Subcutaneous abdominal adipose tissue (tissue), 5 donors: Measurements from ENCODE around the gene BICC1.

Source experiments
- H3K27ac ChIP-seq: one replicate; pipeline ENCODE4 v1.7.0; 2013; ENCODE audit warnings: low read depth, mild to moderate bottlenecking, inconsistent platforms, low read length, moderate library complexity
- H3K27me3 ChIP-seq, 5 donors: one replicate each; pipeline ENCODE4 v1.7.0; 2013; ENCODE audit warnings: low read length in 5 of 5, inconsistent platforms in 1 of 5; ENCODE audit not compliant: control insufficient read depth in 5 of 5, insufficient read depth in 4 of 5
- H3K36me3 ChIP-seq, 5 donors: one replicate each; pipeline ENCODE4 v1.7.0; 2013; ENCODE audit warnings: low read length in 5 of 5; ENCODE audit not compliant: control insufficient read depth in 5 of 5, insufficient read depth in 5 of 5
- H3K4me1 ChIP-seq, 5 donors: one replicate each; pipeline ENCODE4 v1.7.0; 2013; ENCODE audit warnings: low read length in 5 of 5, mild to moderate bottlenecking in 3 of 5, moderate library complexity in 1 of 5; ENCODE audit not compliant: control insufficient read depth in 5 of 5, insufficient read depth in 5 of 5
- H3K4me3 ChIP-seq, 5 donors: one replicate each; pipeline ENCODE4 v1.7.0; 2013; ENCODE audit warnings: low read length in 5 of 5, low read depth in 1 of 5
- H3K9ac ChIP-seq, 5 donors: one replicate each; pipeline ENCODE4 v1.7.0; 2013; ENCODE audit warnings: low read length in 5 of 5, mild to moderate bottlenecking in 4 of 5, moderate library complexity in 3 of 5
- H3K9me3 ChIP-seq, 5 donors: one replicate each; pipeline ENCODE4 v1.7.0; 2013; ENCODE audit warnings: low read length in 5 of 5; ENCODE audit not compliant: control insufficient read depth in 5 of 5
- donor health status: healthy.
- donor health status: healthy.
- donor health status: healthy.
- donor health status: healthy.
- donor health status: healthy.

The BICC1 gene

DNA sequence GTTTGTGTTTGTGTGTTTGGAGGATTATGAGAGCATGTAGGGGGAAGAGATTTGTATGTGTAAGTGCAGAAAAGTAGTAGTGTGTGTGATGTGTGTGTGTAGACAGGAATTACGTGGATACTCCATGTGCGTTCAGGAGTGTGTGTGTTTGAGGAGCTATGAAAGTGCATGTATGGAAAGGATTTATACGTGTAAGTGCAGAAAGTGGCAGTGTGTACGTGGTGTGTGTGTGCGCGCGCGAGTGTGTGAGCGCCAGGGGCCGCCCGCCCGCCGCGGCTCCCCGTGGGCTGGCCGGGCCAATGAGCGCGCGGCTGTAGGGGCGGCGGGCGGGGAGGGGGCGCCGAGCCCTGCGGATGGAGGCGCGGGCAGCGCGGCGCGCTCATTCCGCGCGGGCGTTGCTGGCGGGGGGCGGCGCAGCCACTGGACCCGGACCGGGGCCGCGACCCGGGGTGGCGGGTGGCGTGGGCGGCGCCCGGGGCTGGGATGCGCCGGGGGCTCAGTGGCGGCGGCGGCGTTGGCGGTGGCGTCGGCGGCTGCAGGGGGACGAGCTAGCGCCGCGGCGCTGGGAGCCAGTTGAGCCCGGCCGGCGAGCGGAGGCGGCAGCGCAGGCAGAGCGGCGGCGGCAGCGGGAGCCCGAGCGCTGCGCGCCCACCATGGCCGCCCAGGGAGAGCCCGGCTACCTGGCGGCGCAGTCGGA, at the start of gene BICC1:
Gene BICC1 (plus strand): TSS at position 382 of the 697 bp plus-strand sequence. CDS start 272 bp downstream, at position 654.
- no peaks in the 10 kb centered on the region for H3K36me3 ChIP-seq
- peak within 1 kb of the TSS; percentile 51 for H3K27ac ChIP-seq
- peaks cover 0 to 16% (median 13%) of the 10 kb centered on the region in 5 donors for H3K27me3 ChIP-seq
- no peaks in the 10 kb centered on the region for H3K9me3 ChIP-seq
- H3K4me3 ChIP-seq = peak within 1 kb of the TSS; percentile 66 to 93 (median 84)
- H3K4me1 ChIP-seq = peaks cover 0 to 26% (median 20%) of the 10 kb centered on the region in 5 donors
- peak within 1 kb of the TSS in 3 of 5 donors; percentile 29 to 71 (median 37) for H3K9ac ChIP-seq

DNA sequence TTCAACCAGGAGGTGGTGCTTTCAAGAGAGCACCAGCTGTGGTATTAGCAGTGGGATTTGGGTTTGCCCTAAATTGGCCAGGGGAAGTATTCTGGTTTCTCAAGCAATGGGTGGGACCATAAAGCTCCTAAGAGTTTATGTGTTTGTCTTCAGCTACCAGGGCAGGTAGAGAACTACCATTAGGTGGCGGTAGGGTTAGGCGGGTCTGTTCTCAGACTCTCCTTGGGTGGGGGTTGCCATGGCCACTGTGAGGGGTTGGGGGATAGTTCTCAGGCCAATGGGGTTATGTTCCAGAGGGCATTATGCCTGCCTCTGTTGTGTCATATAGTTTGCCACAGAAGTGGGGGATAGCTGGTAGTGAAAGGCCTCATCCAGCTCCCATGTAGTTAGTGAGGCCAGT, 47.7 kb upstream of the BICC1 start:
- H3K9me3 ChIP-seq = peaks cover 0 to 4% (median 0%) of the 10 kb centered on the region in 5 donors
- H3K9ac ChIP-seq = no peak overlapping the region
- no peaks in the 10 kb centered on the region for H3K27me3 ChIP-seq
- no peaks in the 10 kb centered on the region for H3K36me3 ChIP-seq
- no peak overlapping the region for H3K4me3 ChIP-seq
- H3K4me1 ChIP-seq = peaks cover 0 to 10% (median 9%) of the 10 kb centered on the region in 5 donors
- H3K27ac ChIP-seq = no peak overlapping the region

DNA sequence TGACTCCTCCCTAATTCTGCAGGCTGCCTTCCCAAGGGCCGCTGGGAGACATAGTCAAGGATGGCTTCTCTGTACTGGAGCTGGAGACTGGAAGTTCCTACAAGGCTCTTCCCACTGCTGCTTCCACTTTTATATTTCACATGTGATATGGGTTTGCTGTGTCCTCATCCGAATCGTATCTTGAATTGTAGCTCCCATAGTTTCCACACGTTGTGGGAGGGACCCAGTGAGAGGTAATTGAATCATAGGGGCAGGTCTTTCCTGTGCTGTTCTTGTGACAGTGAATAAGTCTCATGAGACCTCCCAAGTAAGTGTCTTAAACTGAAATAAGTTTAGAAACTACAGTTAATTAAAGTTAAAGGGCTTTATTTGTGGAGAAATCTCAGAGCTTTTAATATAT, 47.0 kb upstream of the BICC1 start:
- peaks cover 0 to 4% (median 0%) of the 10 kb centered on the region in 5 donors for H3K9me3 ChIP-seq
- peaks cover 0 to 10% (median 9%) of the 10 kb centered on the region in 5 donors for H3K4me1 ChIP-seq
- H3K4me3 ChIP-seq = no peak overlapping the region
- H3K27me3 ChIP-seq = no peaks in the 10 kb centered on the region
- no peaks in the 10 kb centered on the region for H3K36me3 ChIP-seq
- no peak overlapping the region for H3K9ac ChIP-seq
- H3K27ac ChIP-seq = no peak overlapping the region

DNA sequence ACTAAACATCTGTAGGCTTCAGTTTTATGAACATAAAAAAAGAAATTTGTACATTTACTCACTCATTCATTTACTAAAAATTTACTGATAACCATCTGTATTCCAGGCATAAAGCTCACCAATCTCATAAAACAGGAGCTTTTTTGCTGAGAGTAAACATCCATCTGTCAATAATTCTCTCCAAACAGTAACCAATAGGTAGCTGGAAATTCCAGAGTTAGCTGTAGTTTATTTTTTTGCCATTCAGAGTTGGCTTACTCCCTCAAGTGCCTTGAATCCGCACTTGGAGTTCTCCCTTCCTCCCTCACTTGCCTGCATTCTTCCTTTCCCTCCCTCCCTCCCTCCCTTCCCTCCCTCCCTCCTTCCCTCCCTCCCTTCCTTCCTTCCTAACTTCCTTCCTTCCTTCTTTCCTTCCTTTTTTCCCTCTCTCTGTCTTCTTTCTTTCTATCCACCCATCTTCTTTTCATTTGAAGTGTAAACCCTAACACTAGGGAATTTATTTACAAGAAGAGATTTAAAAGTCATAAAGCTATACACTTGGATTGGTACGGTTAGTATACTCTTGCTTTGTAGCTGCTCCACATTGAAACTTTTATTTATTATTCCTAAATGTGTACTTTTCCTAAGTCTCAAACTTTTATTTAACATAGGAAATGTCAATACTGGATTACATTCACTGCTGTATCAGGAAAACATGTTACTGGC, 44.6 kb upstream of the BICC1 start:
- Histone ChIP-seq H3K9me3 (no peaks in the 10 kb centered on the region), H3K9ac (no peak overlapping the region), H3K36me3 (no peaks in the 10 kb centered on the region), H3K4me1 (peaks cover 0 to 10% (median 9%) of the 10 kb centered on the region in 5 donors), H3K27me3 (no peaks in the 10 kb centered on the region), H3K4me3 (no peak overlapping the region), H3K27ac (no peak overlapping the region)

- Histone ChIP-seq H3K9me3 (no peaks in the 10 kb centered on the region), H3K4me3 (no peak overlapping the region), H3K9ac (no peak overlapping the region), H3K36me3 (no peaks in the 10 kb centered on the region), H3K27ac (no peak overlapping the region), H3K27me3 (no peaks in the 10 kb centered on the region), H3K4me1 (peaks cover 3 to 21% (median 11%) of the 10 kb centered on the region in 5 donors)
Observed at GRCh38 chr10:58473976-58474375, 38.7 kb upstream of the BICC1 start.

- peak overlapping the region in 3 of 5 donors; percentile 34 to 59 (median 44) for H3K4me3 ChIP-seq
- peak overlapping the region; percentile 22 for H3K27ac ChIP-seq
- H3K27me3 ChIP-seq = no peaks in the 10 kb centered on the region
- no peaks in the 10 kb centered on the region for H3K36me3 ChIP-seq
- no peaks in the 10 kb centered on the region for H3K9me3 ChIP-seq
- H3K4me1 ChIP-seq = peaks cover 3 to 21% (median 11%) of the 10 kb centered on the region in 5 donors
- H3K9ac ChIP-seq = peak overlapping the region in 2 of 5 donors; percentile 21 to 42
Observed at GRCh38 chr10:58475322-58476277, 37.1 kb upstream of the BICC1 start.

GRCh38 chr10:58477122-58477521, 35.5 kb upstream of the BICC1 start:
- H3K27ac ChIP-seq = peak overlapping the region; percentile 18
- no peaks in the 10 kb centered on the region for H3K27me3 ChIP-seq
- H3K9me3 ChIP-seq = no peaks in the 10 kb centered on the region
- no peak overlapping the region for H3K4me3 ChIP-seq
- H3K9ac ChIP-seq = no peak overlapping the region
- no peaks in the 10 kb centered on the region for H3K36me3 ChIP-seq
- H3K4me1 ChIP-seq = peaks cover 3 to 21% (median 11%) of the 10 kb centered on the region in 5 donors

DNA sequence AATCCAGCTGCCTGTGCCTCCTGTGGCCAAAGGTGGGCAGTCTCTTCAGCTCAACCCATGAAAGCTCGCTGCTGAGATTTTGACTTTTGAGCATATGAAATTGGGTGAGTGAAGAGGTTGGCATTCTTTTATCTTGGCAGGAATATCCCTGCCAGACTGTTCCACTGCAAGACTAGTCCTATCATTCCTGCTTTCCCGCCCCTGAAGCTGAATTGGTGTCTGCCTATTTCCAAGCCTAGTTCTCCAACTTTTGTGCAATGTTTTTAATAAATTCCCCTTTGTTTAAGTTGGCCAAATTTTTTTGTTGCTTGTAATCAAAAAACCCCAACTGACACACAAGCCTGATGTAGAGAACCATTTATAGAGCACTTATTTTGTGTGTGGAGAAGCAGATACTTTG, 34.8 kb upstream of the BICC1 start:
- Histone ChIP-seq H3K36me3 (no peaks in the 10 kb centered on the region), H3K27ac (no peak overlapping the region), H3K9me3 (no peaks in the 10 kb centered on the region), H3K9ac (no peak overlapping the region), H3K27me3 (no peaks in the 10 kb centered on the region), H3K4me3 (no peak overlapping the region), H3K4me1 (peaks cover 3 to 21% (median 11%) of the 10 kb centered on the region in 5 donors)

DNA sequence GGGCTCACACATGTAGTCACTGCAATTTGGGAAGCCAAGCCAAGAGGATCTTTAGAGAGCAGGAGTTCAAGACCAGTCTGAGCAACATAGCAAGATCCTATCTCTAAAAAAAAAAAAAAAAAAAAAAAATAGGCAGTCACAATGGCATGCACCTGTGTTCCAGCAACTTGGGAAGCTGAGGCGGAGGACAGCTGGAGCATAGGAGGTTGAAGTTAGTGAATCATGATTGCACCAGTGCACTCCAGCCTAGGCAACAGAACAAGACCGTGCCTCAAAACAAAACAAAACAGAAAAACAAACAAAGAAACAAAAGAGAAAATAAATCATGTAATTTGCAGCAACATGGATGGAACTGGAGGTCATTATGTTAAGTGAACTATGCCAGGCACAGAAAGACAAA, 33.6 kb upstream of the BICC1 start:
- Histone ChIP-seq H3K4me3 (no peak overlapping the region), H3K9ac (no peak overlapping the region), H3K36me3 (no peaks in the 10 kb centered on the region), H3K4me1 (peaks cover 3 to 21% (median 11%) of the 10 kb centered on the region in 5 donors), H3K9me3 (no peaks in the 10 kb centered on the region), H3K27ac (no peak overlapping the region), H3K27me3 (no peaks in the 10 kb centered on the region)
